GM13976 (cell line): ENCODE measurements around the gene SLF1.

Source experiments
- DNase-seq: peaks from one replicate; pipeline ENCODE4 v3.0.0; 2012; ENCODE audit warnings: low spot score
- CTCF ChIP-seq: IDR thresholded peaks from 2 replicates; pipeline ENCODE4 v1.5.1; 2012; ENCODE audit warnings: borderline replicate concordance, mild to moderate bottlenecking; ENCODE audit not compliant: insufficient read depth; ENCODE audit errors: extremely low read depth, missing control alignments, control extremely low read depth
- in situ Hi-C: fragments of 300-500 bp; cut with MboI; formaldehyde crosslinking; loops from one replicate; pipeline ENCODE4 v1.12.0; 2022; ENCODE audit warnings: low sequenced_read_pairs, mixed read lengths, inconsistent platforms; ENCODE audit not compliant: unreplicated experiment

SLF1 gene

GRCh38 chr5:94674490-94675382 lies 56.3 kb downstream of the SLF1 start:
- DNase-seq, result no peak
- in situ Hi-C loops, result no loop called here

GRCh38 chr5:94675965-94676618 lies 57.6 kb downstream of the SLF1 start:
- TF ChIP-seq CTCF, result no peak
- in situ Hi-C loops, result no loop called here
- DNase-seq, result no peak

More at GRCh38 chr5:94674490-94675382, 56.3 kb downstream of the SLF1 start:
- no peak for TF ChIP-seq CTCF

GRCh38 chr5:94682814-94683520 lies 64.5 kb downstream of the SLF1 start:
- in situ Hi-C loops, result no loop called here
- no peak for TF ChIP-seq CTCF
- DNase-seq, result no peak

GRCh38 chr5:94689908-94690307 lies 71.4 kb downstream of the SLF1 start:
- in situ Hi-C loops, result no loop called here
- no peak for TF ChIP-seq CTCF
- no peak for DNase-seq

- no peak for TF ChIP-seq CTCF
- in situ Hi-C loops, result no loop called here
- DNase-seq, result no peak
Observed at GRCh38 chr5:94690778-94691177, 72.3 kb downstream of the SLF1 start.

GRCh38 chr5:94691291-94691690 lies 72.8 kb downstream of the SLF1 start:
- TF ChIP-seq CTCF, result no peak
- DNase-seq, result no peak
- in situ Hi-C loops, result no loop called here
